Stimulated activated CD8-positive, alpha-beta memory T cell treated with anti-CD3 and anti-CD28 coated beads, Interleukin-15, amount 100 ng/mL, for 24 hours (primary cell): ENCODE data around the gene THSD4.
"Not testable (repeated sequence)": the region's sequence is repeated elsewhere in the genome, so short reads cannot be mapped to it uniquely, and the experiment has no call there.

Source experiments
- DNase-seq: peaks from one replicate; pipeline ENCODE4 v3.0.0-alpha.2; 2020; ENCODE audit warnings: low read depth

The THSD4 gene

DNA sequence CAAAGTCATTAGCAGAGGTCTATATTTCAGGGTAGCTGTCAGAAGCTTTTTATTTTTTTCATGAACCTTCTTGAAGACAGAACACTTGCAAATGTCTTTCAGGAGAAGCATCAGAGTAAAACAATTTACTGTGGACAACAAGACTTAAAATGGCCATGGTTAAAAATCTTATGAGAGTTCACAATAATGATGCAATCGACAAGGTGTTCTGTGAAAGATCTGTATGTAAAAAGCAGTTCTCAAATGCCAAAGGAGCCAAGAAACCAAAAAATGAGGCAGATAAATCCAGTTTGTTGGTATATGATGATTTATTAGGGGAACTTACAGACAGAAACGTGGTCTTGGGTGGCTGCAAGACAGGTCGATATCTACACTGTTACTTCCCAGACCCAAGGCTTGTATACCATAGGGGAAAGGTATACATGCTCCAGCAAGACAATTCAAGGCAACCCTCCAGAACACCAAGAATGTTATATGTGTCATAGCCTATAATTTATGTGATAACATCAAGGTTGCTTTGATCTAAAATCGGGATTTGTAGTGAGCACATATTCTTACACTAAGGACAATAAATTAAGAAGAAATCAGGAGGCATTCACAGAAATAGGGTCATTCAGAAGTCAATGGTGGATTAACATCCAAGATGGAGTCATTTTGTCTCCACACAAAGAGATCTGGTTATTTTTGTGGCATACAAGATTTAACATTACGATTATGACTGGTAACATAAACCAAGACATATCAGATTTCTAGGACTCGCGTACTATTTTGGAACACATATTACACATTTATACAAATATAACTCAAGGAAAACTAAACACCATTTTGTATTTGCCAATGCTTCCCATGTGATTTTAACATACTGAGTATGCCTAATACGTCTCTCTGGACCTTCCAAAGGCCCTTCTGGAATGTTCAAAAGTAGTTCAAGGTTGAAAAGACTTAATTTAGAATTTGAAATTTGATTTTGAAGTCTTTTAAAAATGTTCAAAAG lies 316.4 kb downstream of the THSD4 start:
- no peak for DNase-seq

- no peak for DNase-seq
Measured at GRCh38 chr15:71433402-71433801, 318.1 kb downstream of the THSD4 start.

- no peak for DNase-seq
Measured at GRCh38 chr15:71434774-71435173, 319.5 kb downstream of the THSD4 start.

GRCh38 chr15:71435552-71435951 lies 320.3 kb downstream of the THSD4 start:
- DNase-seq: no peak

- DNase-seq: no peak
Measured at GRCh38 chr15:71436854-71437253, 321.6 kb downstream of the THSD4 start.

DNA sequence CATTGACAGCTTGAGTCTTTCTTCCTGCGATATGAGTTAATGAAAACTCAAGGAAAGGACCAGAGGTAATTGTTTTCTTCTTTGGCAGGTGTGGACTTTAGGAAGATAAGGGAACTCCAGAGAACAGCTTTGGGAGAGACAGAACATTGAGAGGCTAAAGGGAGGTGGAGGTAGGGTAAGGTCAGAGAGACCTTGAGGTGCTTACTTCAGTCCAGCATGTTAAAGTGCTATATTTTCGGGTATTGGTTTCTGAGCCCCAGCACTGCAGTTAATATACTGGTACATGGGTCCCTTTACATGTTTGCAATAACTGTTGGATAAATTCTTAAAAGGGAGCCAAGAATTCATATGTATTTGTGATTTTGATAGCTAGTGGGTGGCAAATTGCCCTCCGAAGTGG lies 322.1 kb downstream of the THSD4 start:
- DNase-seq: no peak

DNA sequence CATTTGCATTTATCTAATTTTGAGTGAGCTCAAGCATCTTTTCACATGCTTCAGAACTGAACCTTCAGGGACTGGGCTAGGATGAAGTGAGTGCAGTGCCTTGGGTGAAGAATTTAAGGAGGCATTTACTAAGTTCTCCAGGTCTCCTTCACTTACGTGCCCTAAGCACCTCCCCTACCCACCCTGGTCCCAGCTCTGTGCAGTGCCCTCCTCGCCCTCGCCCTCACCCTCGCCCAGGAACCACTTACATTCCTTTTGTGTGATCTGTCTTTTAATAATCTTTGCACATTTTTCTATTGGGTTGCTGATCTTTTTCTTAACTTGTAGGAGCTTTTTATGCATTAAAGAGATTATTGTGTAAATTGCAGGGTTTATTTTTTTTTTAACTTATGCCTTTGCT lies 322.6 kb downstream of the THSD4 start:
- no peak for DNase-seq

DNA sequence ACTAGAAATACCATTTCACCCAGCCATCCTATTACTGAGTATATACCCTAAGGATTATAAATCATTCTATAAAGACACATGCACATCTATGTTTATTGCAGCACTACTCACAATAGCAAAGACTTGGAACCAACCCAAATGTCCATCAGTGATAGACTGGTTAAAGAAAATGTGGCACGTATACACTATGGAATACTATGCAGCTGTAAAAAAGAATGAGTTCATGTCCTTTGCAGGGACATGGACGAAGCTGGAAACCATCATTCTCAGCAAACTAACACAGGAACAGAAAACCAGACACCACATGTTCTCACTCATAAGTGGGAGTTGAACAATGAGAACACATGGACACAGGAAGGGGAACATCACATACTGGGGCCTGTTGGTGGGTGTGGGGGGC lies 324.2 kb downstream of the THSD4 start:
- not testable (repeated sequence) for DNase-seq

DNA sequence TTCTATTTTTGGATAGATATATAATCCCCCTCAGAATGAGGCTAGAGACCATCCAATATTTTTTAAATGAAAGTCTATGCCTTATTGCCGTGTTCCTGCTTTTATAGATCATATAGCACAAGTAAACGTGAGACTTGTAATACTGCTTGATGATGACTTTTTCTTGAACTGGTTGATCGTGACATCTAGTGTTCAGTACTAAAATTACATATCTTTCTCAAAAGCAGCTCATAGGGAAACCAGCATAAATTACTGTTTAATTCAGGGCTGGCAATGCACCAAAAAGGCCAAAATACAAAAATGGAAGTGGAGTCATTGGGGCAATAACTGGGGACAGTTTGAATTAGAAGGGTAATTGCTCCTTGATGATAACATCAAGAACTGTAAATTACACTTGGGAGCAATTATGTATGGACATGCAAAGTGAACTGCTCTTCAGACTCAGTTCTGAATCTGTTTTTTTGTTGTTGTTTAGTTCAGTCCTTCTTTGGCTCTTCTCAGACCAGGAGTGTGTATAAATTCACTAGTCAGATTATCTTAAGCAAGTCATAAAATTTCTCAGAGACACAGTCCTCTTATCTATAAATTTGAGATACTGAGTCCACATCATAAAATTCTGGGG lies 325.3 kb downstream of the THSD4 start:
- DNase-seq: no peak

DNA sequence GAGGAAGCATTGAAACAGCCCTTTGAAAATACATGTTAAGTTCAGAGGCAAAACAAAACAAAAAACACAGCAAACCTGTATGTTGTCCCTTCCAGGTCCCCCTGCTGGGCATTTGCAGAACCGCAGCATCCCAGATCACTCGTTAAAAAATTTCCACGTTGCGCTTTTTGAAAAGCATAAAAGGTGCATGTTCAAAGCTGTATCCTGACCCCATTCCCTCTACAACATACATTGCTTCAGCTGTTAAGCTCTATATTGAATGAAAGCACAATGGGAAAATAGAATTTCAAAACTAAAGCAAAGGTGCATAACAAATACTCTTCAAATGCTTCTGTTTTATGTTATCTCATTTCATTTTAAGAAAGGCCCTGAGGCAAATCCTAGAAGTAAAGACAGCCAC lies 328.3 kb downstream of the THSD4 start:
- DNase-seq: peak; percentile 15

DNA sequence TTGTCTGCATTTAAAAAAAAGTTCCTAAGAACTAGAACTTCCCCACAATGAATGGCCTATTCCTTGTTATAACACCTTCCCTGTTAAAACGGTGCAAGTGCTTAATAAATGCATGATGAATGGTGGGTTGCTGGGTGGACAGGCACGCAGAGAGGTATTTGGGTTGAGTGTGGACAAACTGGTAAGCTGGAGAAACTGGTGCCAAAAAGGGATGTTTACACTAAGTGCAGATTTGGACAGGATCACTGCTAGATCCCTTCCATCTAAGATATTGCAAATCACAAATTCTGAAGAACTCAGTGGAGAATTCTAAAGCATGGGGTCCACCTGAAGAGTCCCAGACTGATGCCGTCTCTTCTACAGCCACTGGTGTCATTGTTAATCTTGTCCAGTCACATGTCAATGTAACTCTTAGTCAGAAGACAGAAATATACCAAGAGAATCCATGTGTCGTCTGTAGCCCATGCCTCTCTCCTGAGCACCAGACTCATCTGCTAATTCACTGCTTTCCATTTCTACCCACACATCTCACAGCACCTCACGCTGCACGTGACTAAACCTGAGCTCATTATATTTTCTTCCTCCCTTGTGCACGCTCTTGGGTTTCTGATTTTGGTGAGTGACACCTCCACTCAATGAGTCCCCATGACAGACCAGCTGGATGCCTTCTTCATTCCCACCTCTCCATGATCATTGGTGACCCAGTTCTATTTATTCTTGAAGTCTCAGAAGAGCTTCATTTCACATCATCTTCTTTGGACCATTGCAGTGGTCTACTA lies 328.9 kb downstream of the THSD4 start:
- no peak for DNase-seq

- DNase-seq: no peak
Measured at GRCh38 chr15:71444866-71445590, 329.8 kb downstream of the THSD4 start.

GRCh38 chr15:71447328-71448250 lies 332.3 kb downstream of the THSD4 start:
- DNase-seq: no peak

- DNase-seq: no peak
Measured at GRCh38 chr15:71448688-71449114, 333.4 kb downstream of the THSD4 start.

DNA sequence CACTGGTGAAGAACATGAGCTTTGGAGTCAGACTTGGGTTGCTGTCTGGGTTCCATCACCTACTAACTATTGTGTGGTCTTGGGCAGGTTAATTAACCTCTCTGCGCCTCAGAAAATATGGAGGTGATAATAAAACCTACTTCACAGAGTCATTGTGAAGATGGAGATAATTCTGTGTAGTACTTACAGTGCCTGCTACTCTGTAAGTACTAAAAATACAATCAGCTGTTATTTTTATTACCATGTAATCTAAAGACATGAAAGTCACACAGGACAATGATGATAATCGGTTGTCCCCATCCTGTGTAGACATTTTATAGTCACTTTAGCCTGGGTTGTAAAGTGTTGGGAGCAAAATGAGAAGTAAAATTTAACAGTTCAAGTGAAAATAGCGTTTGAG lies 334.1 kb downstream of the THSD4 start:
- DNase-seq: no peak

- no peak for DNase-seq
Measured at GRCh38 chr15:71449956-71450355, 334.7 kb downstream of the THSD4 start.

DNA sequence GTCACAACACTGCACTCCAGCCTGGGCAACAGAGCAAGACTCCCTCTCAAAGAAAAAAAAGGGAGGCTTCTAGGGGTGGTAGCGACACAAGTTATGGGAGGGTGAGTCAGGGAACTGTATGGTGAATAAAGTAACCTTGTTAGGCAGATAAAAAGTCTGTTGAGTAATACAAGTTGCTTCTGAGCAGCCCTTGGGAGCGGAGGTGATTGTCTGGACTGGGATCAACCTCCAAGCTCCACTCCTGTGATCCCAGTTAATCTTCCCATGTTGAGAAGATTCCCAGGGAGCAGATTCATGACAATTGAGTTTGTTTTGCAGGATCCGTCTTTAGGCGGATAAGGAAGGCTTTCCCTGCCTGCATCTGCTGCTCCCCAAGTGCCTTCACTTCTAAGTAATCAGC lies 335.9 kb downstream of the THSD4 start:
- no peak for DNase-seq

GRCh38 chr15:71452893-71453292 lies 337.6 kb downstream of the THSD4 start:
- DNase-seq: no peak

GRCh38 chr15:71454462-71454996 lies 339.3 kb downstream of the THSD4 start:
- no peak for DNase-seq

DNA sequence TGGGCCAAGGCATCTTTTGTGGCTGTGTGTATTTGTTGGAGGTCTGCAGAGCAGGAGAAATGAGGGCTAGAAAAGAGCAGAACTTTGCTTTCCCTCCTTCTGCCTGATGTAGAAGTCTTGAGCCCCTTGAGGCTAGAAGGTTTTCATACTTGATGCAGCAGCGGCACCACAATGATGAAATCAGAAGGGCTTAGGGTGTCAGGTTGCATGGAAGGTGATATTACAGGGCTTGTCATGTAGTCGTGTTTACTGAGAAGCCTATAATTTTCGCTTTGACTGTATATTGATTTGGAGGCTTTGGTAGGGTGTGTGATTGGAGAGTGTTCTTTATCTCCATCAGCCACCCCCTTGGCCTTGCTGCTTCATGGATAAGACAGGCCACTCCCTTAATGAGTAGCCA lies 339.8 kb downstream of the THSD4 start:
- no peak for DNase-seq

- no peak for DNase-seq
Measured at GRCh38 chr15:71455878-71456277, 340.6 kb downstream of the THSD4 start.
